NCI-H1436 (cell line): Measurements from ENCODE around the gene TTC5.
"Not testable (repeated sequence)": the region's sequence is repeated elsewhere in the genome, so short reads cannot be mapped to it uniquely, and the experiment has no call there.

Experiments used
- DNase-seq: peaks from one replicate; lab custom pipeline; 2025; lab: John Stamatoyannopoulos, UW

The TTC5 gene, protein sequence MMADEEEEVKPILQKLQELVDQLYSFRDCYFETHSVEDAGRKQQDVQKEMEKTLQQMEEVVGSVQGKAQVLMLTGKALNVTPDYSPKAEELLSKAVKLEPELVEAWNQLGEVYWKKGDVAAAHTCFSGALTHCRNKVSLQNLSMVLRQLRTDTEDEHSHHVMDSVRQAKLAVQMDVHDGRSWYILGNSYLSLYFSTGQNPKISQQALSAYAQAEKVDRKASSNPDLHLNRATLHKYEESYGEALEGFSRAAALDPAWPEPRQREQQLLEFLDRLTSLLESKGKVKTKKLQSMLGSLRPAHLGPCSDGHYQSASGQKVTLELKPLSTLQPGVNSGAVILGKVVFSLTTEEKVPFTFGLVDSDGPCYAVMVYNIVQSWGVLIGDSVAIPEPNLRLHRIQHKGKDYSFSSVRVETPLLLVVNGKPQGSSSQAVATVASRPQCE

GRCh38 chr14:20305265-20306078, at the start of gene TTC5:
Gene TTC5 (minus strand): TSS chr14:20305951. CDS start chr14:20305937, 14 bp downstream.
- peak; percentile 78 for DNase-seq

- DNase-seq: no peak
Observed at GRCh38 chr14:20350860-20351259, 45.1 kb upstream of the TTC5 start.

GRCh38 chr14:20350282-20350681, 44.5 kb upstream of the TTC5 start:
- DNase-seq: no peak

- DNase-seq: no peak
Observed at GRCh38 chr14:20347747-20348146, 42.0 kb upstream of the TTC5 start.

DNA sequence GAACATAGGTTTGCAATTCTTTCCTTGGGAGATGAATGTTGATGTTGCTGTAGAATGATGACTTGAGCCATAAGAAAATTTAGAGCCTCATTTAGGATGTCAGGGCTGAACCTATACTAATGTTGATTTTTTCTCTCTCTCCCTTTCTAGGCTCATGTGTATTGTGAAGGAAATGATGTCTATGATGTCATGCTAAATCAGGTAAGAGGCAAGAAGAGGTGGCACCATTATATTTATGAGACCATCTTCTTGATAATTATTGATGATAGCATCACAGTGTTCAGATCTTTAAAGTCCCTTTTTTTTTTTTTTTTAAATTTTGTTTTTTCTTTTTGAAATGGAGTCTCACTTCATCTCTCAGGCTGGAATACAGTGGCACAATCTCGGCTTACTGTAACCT, 41.0 kb upstream of the TTC5 start:
- DNase-seq: no peak

DNA sequence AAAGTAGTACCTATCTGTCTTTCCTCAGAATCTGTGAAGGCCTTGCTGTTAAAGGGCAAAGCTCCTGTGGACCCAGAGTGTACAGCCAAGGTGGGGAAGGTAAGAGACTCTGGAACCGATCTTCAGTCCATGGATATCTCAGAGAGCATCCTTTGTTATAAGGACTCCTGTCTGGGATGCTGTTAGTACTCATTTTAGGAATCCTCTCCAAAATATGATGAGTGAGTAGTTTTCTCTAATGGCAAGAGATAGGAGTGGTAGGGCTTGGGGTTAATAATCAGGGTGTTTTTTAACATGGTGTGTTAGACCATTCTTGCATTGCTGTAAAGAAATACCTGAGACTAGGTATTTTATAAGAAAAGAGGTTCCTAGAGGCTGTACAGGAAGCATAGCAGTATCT, 39.6 kb upstream of the TTC5 start:
- DNase-seq: no peak

- DNase-seq: no peak
Observed at GRCh38 chr14:20343862-20344220, 38.1 kb upstream of the TTC5 start.

GRCh38 chr14:20343092-20343861, 37.5 kb upstream of the TTC5 start, which contains the start of gene PARP2:
Gene PARP2 (plus strand): TSS chr14:20343635. CDS start chr14:20343642, 7 bp downstream.
- DNase-seq: peak; percentile 100

GRCh38 chr14:20341646-20342045, 35.9 kb upstream of the TTC5 start:
- DNase-seq: no peak

DNA sequence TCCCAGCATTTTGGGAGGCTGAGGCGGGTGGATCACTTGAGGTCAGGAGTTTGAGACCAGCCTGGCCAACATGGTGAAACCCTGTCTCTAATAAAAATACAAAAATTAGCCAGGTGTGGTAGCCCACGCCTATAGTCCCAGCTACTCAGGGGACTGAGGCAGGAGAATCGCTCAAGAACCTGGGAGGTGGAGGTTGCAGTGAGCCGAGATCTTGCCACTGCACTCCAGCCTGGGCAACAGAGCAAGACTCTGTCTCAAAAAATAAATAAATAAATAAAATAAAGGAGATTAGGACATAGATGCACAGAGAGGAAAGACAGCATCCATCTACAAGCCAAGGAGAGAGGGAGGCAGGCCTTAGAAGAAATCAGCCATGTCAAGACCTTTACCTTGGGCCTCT, 35.3 kb upstream of the TTC5 start:
- not testable (repeated sequence) for DNase-seq

GRCh38 chr14:20334017-20334416, 28.3 kb upstream of the TTC5 start:
- no peak for DNase-seq

DNA sequence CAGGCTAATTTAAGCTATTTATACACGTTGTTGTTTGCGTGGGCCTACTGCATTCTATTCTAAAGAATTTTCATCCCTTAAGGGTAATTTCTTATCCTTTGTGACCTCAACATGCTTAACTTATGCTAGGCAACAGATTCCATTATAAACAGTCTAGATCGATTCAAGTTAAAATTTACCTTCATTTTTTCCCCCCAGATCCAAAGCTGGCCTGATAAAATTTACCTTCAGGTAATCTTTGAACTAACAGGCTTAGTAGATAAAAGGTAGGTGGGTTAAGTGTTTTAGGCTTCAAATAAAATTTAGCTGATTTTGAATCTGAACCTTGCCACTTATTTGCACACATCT, 27.7 kb upstream of the TTC5 start:
- DNase-seq: no peak

- DNase-seq: peak; percentile 83
Observed at GRCh38 chr14:20332788-20333493, 27.2 kb upstream of the TTC5 start, which contains the start of gene CCNB1IP1. Gene CCNB1IP1 (minus strand): TSS chr14:20333279. CDS start chr14:20316523, 16,756 bp downstream.

DNA sequence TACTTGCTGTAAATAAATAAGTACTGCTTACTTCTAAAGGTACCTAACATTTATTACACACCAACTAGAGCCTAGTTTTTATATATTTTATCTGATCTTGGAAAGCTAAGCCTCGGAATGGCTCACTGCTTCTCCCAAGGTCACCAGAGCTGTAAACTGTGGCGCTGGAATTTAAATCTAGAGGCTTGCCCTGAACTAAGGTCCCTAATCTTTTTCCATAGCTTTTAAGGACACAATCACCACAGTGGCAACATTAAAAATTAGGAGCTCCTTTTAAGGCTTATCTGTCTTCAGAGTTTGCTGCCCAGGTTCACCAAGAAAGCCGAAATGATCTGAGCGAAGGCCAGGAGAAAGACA, 26.7 kb upstream of the TTC5 start:
- no peak for DNase-seq

DNA sequence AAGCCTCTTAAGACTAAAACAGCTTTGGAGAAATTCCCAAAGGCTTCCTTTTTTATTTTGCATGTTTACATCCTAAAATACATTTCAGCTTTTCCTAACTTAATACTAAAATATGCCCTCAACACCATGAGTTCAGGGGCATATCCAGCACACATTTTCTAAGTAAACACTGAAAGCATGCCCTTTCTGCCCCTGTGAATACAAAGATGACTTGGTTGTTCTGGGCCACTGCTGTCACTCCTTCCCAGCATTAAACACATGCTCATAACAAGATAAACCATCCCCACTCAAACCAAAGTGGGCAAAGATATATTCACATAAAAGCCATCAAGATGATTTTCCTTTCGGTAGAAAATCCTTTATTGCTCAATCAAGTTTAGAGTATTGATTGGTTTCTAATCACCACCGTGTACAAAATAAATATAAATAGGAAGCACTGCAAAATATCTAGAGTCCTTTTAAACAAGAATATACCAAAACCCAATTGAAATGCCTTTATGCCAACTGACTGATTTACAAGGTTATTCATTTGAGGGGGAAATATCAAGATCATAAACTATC, 25.4 kb upstream of the TTC5 start:
- DNase-seq: no peak

DNA sequence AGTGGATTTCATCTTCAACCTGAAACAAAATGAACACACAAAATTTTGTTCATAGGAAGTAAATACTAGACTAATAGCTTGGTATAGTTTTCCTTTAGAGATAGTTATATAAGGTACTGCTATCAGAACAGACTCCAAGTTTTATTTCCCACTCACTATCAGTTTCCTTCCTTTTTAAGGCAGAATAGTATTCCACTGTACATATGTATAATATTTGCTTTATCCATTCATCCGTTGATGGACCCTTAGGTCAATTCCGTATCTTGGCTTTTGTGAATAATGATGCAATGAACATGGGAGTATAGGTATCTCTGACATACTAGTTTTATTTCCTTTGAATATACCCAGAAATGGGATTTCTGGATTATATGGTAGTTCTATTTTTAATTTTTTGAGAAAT, 23.6 kb upstream of the TTC5 start:
- no peak for DNase-seq

- DNase-seq: no peak
Observed at GRCh38 chr14:20328705-20329104, 23.0 kb upstream of the TTC5 start.

DNA sequence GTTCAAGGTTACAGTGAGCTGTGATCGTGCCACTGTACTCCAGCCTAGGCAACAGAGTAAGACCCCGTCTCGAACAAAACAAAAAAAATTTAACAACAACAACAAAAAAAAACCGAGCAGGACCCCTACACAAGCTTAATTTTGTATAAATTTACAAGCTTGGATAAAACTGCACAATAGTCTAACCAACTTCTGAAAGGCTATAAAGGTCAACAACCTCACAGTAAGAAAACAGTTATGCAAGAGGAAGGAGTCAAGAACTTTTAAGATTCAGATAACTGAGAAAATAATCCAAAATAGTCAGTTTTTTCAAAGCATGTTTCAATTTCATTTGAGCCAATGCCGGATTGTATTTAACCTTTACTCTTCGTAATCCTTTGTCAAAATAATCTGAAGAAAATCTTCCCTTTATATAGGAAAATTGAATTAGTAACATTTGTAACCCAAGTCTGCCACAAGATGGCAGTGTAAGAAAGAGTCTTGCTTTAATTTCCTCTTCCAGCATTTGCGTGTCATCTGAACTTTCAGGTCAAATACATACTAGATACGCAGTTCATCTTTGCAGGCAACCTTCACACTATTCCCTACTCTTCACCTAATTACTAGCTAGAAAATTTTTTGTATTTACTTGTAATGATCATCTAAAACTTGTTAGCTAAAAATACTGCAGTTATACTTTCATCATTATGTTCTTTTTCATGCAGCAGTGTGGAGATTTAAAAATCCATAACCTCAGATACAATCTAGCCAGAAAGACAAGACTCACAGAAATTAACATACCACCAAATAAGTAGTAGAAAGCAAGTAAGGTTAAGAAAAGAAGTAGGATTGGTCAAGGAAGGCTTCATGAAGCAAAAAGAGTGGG, 21.5 kb upstream of the TTC5 start:
- peak; percentile 40 for DNase-seq

GRCh38 chr14:20317720-20318119, 12.0 kb upstream of the TTC5 start:
- DNase-seq: no peak

- no peak for DNase-seq
Observed at GRCh38 chr14:20314026-20314425, 8.3 kb upstream of the TTC5 start.

GRCh38 chr14:20306079-20306423, 300 bp upstream of the TTC5 start:
- no peak for DNase-seq
